GM18526 (cell line): Measurements from ENCODE around the gene ZNF335.

ENCODE experiments used
- POLR2A ChIP-seq: IDR thresholded peaks from 3 replicates; pipeline ENCODE4 v1.6.1; 2011; ENCODE audit not compliant: insufficient read length; ENCODE audit errors: extremely low read depth

ZNF335 gene

GRCh38 chr20:45949542-45950329, 22.3 kb downstream of the ZNF335 start:
- TF ChIP-seq POLR2A: no peak

- no peak for TF ChIP-seq POLR2A
Measured at GRCh38 chr20:45948742-45949541, 23.1 kb downstream of the ZNF335 start.

- no peak for TF ChIP-seq POLR2A
Measured at GRCh38 chr20:45948261-45948733, 23.7 kb downstream of the ZNF335 start.

GRCh38 chr20:45947110-45947866, 24.7 kb downstream of the ZNF335 start:
- TF ChIP-seq POLR2A: no peak

- no peak for TF ChIP-seq POLR2A
Measured at GRCh38 chr20:45946149-45946970, 25.6 kb downstream of the ZNF335 start.

- TF ChIP-seq POLR2A: no peak
Measured at GRCh38 chr20:45945678-45946148, 26.3 kb downstream of the ZNF335 start.

- no peak for TF ChIP-seq POLR2A
Measured at GRCh38 chr20:45944965-45945677, 26.9 kb downstream of the ZNF335 start.

- TF ChIP-seq POLR2A: no peak
Measured at GRCh38 chr20:45944151-45944964, 27.6 kb downstream of the ZNF335 start.

- no peak for TF ChIP-seq POLR2A
Measured at GRCh38 chr20:45943613-45944012, 28.4 kb downstream of the ZNF335 start.

GRCh38 chr20:45940469-45940868, 31.5 kb downstream of the ZNF335 start:
- no peak for TF ChIP-seq POLR2A

- TF ChIP-seq POLR2A: no peak
Measured at GRCh38 chr20:45940053-45940452, 31.9 kb downstream of the ZNF335 start.

- no peak for TF ChIP-seq POLR2A
Measured at GRCh38 chr20:45938727-45939438, 33.1 kb downstream of the ZNF335 start.
